ENCODE data around the gene ANKS3.

ANKS3 gene

DNA sequence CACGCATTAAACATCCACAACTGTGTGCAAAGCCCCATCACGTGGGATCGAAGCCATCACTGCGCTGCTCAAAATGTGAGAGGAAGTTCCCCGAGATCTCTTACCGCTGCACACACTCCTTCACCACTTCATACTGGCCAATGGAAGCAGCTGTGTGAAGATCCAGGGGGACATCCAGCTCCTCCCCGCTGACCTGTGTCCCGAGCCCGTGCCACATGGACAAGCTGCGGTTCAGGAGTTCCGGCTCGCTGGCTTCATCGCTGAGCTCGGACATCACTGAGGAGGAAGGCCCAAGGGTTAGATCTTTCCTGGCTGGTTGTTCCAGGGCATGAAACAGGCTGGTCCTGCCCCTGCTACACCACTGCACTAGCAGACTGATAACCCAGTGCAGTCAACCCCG is 4.2 kb downstream of the ANKS3 start:
- DNase-seq: no peak
- Histone ChIP-seq H3K4me3 (ENCODE audit: low read depth, low read length) (no peak overlapping the region), H3K27ac (no peak overlapping the region), H3K27me3 (ENCODE audit: insufficient read depth, low read depth, severe bottlenecking) (no peaks in the 10 kb centered on the region), H3K9me3 (ENCODE audit: severe bottlenecking) (no peaks in the 10 kb centered on the region), H3K36me3 (peaks cover 47% of the 10 kb centered on the region)
- no peak for TF ChIP-seq CTCF (IDR thresholded peaks at IDR 0.05; ENCODE audit: low read depth, low read length)

GRCh38 chr16:4728676-4729075 is 5.4 kb downstream of the ANKS3 start:
- no peak overlapping the region for H3K4me3 ChIP-seq (ENCODE audit: low read depth, low read length)
- no peaks in the 10 kb centered on the region for H3K9me3 ChIP-seq (ENCODE audit: severe bottlenecking)
- no peak for TF ChIP-seq CTCF (IDR thresholded peaks at IDR 0.05; ENCODE audit: low read depth, low read length)
- no peak for DNase-seq
- H3K27me3 ChIP-seq (ENCODE audit: insufficient read depth, low read depth, severe bottlenecking): no peaks in the 10 kb centered on the region
- H3K27ac ChIP-seq: no peak overlapping the region
- H3K36me3 ChIP-seq: peaks cover 58% of the 10 kb centered on the region

GRCh38 chr16:4726616-4727015 is 7.5 kb downstream of the ANKS3 start:
- no peak for DNase-seq
- no peaks in the 10 kb centered on the region for H3K9me3 ChIP-seq (ENCODE audit: severe bottlenecking)
- H3K4me3 ChIP-seq (ENCODE audit: low read depth, low read length): no peak overlapping the region
- H3K36me3 ChIP-seq: peaks cover 67% of the 10 kb centered on the region
- no peak overlapping the region for H3K27ac ChIP-seq
- no peak for TF ChIP-seq CTCF (IDR thresholded peaks at IDR 0.05; ENCODE audit: low read depth, low read length)
- H3K27me3 ChIP-seq (ENCODE audit: insufficient read depth, low read depth, severe bottlenecking): no peaks in the 10 kb centered on the region

- Histone ChIP-seq H3K36me3 (peaks cover 55% of the 10 kb centered on the region), H3K4me3 (ENCODE audit: low read depth, low read length) (no peak overlapping the region), H3K9me3 (ENCODE audit: severe bottlenecking) (no peaks in the 10 kb centered on the region), H3K27me3 (ENCODE audit: insufficient read depth, low read depth, severe bottlenecking) (no peaks in the 10 kb centered on the region), H3K27ac (no peak overlapping the region)
- no peak for DNase-seq
- no peak for TF ChIP-seq CTCF (IDR thresholded peaks at IDR 0.05; ENCODE audit: low read depth, low read length)
Observed at GRCh38 chr16:4724661-4725270, 9.3 kb downstream of the ANKS3 start.

- H3K27me3 ChIP-seq (ENCODE audit: insufficient read depth, low read depth, severe bottlenecking): no peaks in the 10 kb centered on the region
- peaks cover 45% of the 10 kb centered on the region for H3K36me3 ChIP-seq
- no peak for DNase-seq
- H3K27ac ChIP-seq: no peak overlapping the region
- no peak for TF ChIP-seq CTCF (IDR thresholded peaks at IDR 0.05; ENCODE audit: low read depth, low read length)
- no peaks in the 10 kb centered on the region for H3K9me3 ChIP-seq (ENCODE audit: severe bottlenecking)
- no peak overlapping the region for H3K4me3 ChIP-seq (ENCODE audit: low read depth, low read length)
Observed at GRCh38 chr16:4723071-4723767, 10.9 kb downstream of the ANKS3 start.

All from WERI-Rb-1 (cell line).